Left ventricle myocardium inferior (tissue), 1 donor: ENCODE results near the gene MAPK6. TPM values are rescaled to one million over a fixed set of nuclear protein-coding genes. Genes with fewer than 3 reads are reported as not detected.
"Not testable (repeated sequence)": the region's sequence is repeated elsewhere in the genome, so short reads cannot be mapped to it uniquely, and the experiment has no call there.

ENCODE experiments used
- DNase-seq: peaks from one replicate; pipeline ENCODE4 v3.0.0-alpha.2; 2020
- H3K27ac ChIP-seq: fragments of 200-600 bp; replicated peaks from 2 replicates; pipeline ENCODE4 v1.8.0; 2021
- H3K27me3 ChIP-seq: fragments of 200-600 bp; 2 replicates; pipeline ENCODE4 v1.8.0; 2021; ENCODE audit warnings: low read depth
- H3K36me3 ChIP-seq: fragments of 200-600 bp; 2 replicates; pipeline ENCODE4 v1.8.0; 2021
- H3K4me1 ChIP-seq: fragments of 200-600 bp; 2 replicates; pipeline ENCODE4 v1.8.0; 2021
- H3K4me3 ChIP-seq: fragments of 200-600 bp; 2 replicates; pipeline ENCODE4 v1.8.0; 2021; ENCODE audit warnings: mild to moderate bottlenecking, moderate library complexity
- H3K9me3 ChIP-seq: fragments of 200-600 bp; replicated peaks from 2 replicates; pipeline ENCODE4 v1.8.0; 2021
- CTCF ChIP-seq: fragments of 200-600 bp; IDR thresholded peaks from 2 replicates; pipeline ENCODE4 v1.8.0; 2021; ENCODE audit warnings: antibody characterized with exemption, mild to moderate bottlenecking, borderline replicate concordance
- intact Hi-C: fragments of 100-400 bp; cut with micrococcal nuclease; formaldehyde crosslinking; loops from one replicate; pipeline ENCODE4 v1.11.0; 2022
- total RNA-seq: library from RNA; stranded (reverse); fragmentation: NEBNext Ultra II Directional; extraction: Animal tissue kit (Norgen Biotek cat#: 25700); gene quantifications from one replicate; pipeline ENCODE4 v1.2.1, GENCODE V29; 2021
- donor health status: DM: no; HTN: yes; CAD: no; lungs with severe emphysema.

MAPK6 gene
- total RNA-seq, 1 donor from 2014 or later: 19.2 TPM

DNA sequence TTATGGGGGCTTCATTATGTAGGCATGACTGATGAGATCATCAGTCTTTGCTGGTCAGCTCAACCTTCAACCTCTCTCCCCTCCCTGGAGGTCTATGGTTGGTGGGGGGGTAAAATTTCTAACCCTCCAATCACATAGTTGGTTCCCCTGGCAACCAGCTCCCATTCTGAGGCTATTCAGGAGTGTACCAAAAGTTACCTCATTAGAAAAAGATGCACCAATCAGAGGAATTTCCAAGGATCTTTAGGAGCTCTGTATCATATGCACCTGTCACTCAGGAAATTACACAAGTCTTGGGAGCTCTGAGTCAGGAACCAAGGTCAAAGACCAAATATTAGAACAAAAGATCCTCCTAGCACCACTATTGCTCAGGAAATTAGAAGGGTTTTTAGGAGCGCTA lies 26.1 kb upstream of the MAPK6 start:
- no peaks in the 10 kb centered on the region for H3K27me3 ChIP-seq
- intact Hi-C loops: no loop called here
- H3K4me3 ChIP-seq: no peak overlapping the region
- H3K36me3 ChIP-seq: no peaks in the 10 kb centered on the region
- TF ChIP-seq CTCF: no peak
- no peaks in the 10 kb centered on the region for H3K9me3 ChIP-seq
- H3K27ac ChIP-seq: no peak overlapping the region
- no peak for DNase-seq
- peaks cover 6% of the 10 kb centered on the region for H3K4me1 ChIP-seq

DNA sequence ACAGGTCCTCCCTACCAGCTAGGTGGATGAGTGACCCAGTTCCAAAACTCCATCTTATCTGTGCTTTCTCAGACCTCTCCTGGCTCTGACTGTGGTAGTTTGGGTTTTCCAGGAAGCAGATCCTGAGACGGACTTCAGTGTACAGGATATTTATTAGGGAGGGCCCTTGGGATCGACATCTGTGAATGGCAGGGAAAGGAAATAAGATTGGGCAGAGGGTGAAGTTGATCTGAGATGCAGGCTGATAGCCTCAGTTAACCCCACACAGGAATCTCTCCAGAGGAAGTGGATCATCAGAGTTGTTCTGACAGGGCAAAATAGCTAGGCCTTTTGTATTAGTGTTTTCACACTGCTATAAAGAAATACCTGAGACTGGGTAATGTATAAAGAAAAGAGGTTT lies 16.7 kb upstream of the MAPK6 start:
- Histone ChIP-seq H3K36me3 (no peaks in the 10 kb centered on the region), H3K27ac (no peak overlapping the region), H3K9me3 (no peaks in the 10 kb centered on the region), H3K27me3 (no peaks in the 10 kb centered on the region), H3K4me1 (peaks cover 33% of the 10 kb centered on the region), H3K4me3 (no peak overlapping the region)
- intact Hi-C loops: no loop called here
- no peak for TF ChIP-seq CTCF
- DNase-seq: no peak

GRCh38 chr15:52003089-52003488 lies 15.9 kb upstream of the MAPK6 start:
- intact Hi-C loops, H3K36me3 ChIP-seq, H3K27me3 ChIP-seq, H3K9me3 ChIP-seq, DNase-seq, H3K4me3 ChIP-seq: not testable (repeated sequence)
- peaks cover 40% of the 10 kb centered on the region for H3K4me1 ChIP-seq
- peak overlapping the region; percentile 30 for H3K27ac ChIP-seq

GRCh38 chr15:52003710-52004109 lies 15.3 kb upstream of the MAPK6 start:
- no peak for DNase-seq
- intact Hi-C loops: no loop called here
- TF ChIP-seq CTCF: no peak
- Histone ChIP-seq H3K27me3 (no peaks in the 10 kb centered on the region), H3K4me1 (peaks cover 46% of the 10 kb centered on the region), H3K9me3 (no peaks in the 10 kb centered on the region), H3K4me3 (no peak overlapping the region), H3K27ac (no peak overlapping the region), H3K36me3 (no peaks in the 10 kb centered on the region)

DNA sequence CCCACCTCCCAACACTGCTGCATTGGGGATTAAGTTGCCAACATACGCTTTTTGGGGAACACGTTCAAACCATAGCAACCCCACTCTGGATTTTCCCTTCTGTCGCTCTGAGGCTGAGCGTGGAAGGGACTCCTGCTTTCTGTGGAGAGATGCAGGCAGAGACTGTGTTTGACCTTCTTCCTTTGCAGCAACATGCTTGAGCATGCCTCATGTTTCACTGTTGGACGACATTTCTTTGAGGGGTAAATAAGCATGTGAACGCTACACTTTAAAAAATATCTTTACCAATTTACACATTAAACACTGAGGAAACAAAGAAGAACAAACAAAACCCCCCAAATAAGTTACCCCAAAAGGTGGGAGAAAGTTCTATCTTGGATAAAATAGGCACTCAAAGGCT lies 14.2 kb upstream of the MAPK6 start:
- no peak for DNase-seq
- intact Hi-C loops: no loop called here
- Histone ChIP-seq H3K27me3 (no peaks in the 10 kb centered on the region), H3K9me3 (no peaks in the 10 kb centered on the region), H3K4me1 (peaks cover 47% of the 10 kb centered on the region), H3K27ac (no peak overlapping the region), H3K36me3 (no peaks in the 10 kb centered on the region), H3K4me3 (no peak overlapping the region)
- no peak for TF ChIP-seq CTCF

DNA sequence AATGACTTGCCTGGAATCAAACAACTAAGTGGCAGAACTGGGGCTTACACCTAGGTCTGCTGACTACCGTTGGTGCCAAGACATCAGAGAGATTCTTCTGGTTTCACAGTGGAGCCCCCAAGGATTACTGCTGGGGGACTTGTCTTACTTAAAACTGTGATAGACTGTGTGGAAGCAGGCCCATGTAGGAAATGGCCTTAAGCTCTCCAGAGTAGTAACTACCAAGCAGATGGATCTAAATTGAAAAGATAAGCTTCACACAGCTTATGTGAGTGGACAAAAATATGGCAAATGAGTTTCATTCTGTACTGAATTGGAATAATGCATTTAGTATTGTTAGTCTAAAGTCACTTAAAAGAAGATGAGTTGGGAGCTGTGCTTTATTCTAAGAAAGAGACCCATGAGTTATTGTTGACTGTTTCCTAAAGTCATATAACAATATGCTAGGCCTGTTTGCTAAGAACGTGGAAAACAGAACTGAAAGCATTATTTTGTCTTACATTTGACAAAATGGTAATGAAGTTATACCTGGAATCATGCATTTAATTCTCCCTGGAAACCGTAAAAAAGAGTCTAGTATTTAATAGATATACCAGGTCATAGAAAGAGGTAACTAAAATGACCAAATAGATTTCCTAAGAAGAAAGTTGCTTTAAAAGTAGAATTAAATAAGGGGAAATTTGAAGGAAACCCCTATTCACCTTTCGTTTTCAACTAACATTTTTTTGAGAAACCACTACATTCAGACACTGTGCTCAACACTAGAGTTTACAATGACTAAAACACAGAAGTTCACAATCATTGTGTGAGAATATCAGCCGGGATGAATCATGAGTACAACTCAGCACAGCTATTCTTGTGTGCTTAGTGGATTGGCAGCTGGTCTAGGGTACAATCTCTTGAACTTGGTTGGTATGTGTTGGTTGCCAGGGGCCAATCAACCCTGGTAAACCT lies 13.0 kb upstream of the MAPK6 start:
- Histone ChIP-seq H3K9me3 (no peaks in the 10 kb centered on the region), H3K27me3 (no peaks in the 10 kb centered on the region), H3K27ac (peak overlapping the region; percentile 66), H3K4me3 (no peak overlapping the region), H3K4me1 (peaks cover 49% of the 10 kb centered on the region), H3K36me3 (no peaks in the 10 kb centered on the region)
- DNase-seq: no peak
- TF ChIP-seq CTCF: no peak
- intact Hi-C loops: no loop called here
